Cardiac atrium fibroblast (primary cell): Measurements from ENCODE around the gene GLI1. TPM values are rescaled to one million over a fixed set of nuclear protein-coding genes. Genes with fewer than 3 reads are reported as not detected.

Experiments used
- total RNA-seq: library from RNA; depleted of rRNA; stranded (reverse); fragments of >200 nt; gene quantifications from 2 replicates; pipeline ENCODE4 v1.2.3, GENCODE V29; 2015

Gene GLI1
- total RNA-seq, result not detected in 2 replicates

GRCh38 chr12:57459750-57460467 lies at the start of gene GLI1:
GLI1 (plus strand) TSS chr12:57459785; CDS start chr12:57463692, 3,907 bp downstream.

GRCh38 chr12:57430931-57431566 lies 28.5 kb upstream of the GLI1 start, which contains the start of gene R3HDM2:
R3HDM2 (minus strand) TSS chr12:57431043; CDS start chr12:57310428, 120,615 bp downstream.

GRCh38 chr12:57434517-57435223 lies 24.9 kb upstream of the GLI1 start, which contains the start of gene INHBC:
INHBC (plus strand) TSS chr12:57434784; CDS start chr12:57434887, 103 bp downstream.

GRCh38 chr12:57454566-57455373 lies 4.8 kb upstream of the GLI1 start, which contains the start of gene INHBE:
INHBE (plus strand) TSS chr12:57455307; CDS start chr12:57455537, 230 bp downstream.

GRCh38 chr12:57479376-57480115 lies 20.0 kb downstream of the GLI1 start, which contains the start of gene ARHGAP9:
ARHGAP9 (minus strand) TSS chr12:57479866; CDS start chr12:57479406, 460 bp downstream.

GRCh38 chr12:57487597-57488401 lies 28.2 kb downstream of the GLI1 start, which contains the start of gene MARS1:
MARS1 (plus strand) TSS chr12:57488068; CDS start chr12:57488091, 23 bp downstream.

GRCh38 chr12:57520053-57520818 lies 60.7 kb downstream of the GLI1 start, which contains the start of gene DDIT3:
DDIT3 (minus strand) TSS chr12:57520514; CDS start chr12:57517406, 3,108 bp downstream.

Other genes starting within 250 kb of the GLI1 start
- gene NXPH4, start 243.0 kb upstream of the GLI1 start, total RNA-seq, result 13.7 and 23.3 TPM in 2 replicates
- 205 TPM in 2 replicates for gene SHMT2, start 230.1 kb upstream of the GLI1 start, total RNA-seq
- not detected in 2 replicates for gene STAC3, start 208.6 kb upstream of the GLI1 start, total RNA-seq
- 15.2 and 18.1 TPM in 2 replicates for gene R3HDM2, start 28.7 kb upstream of the GLI1 start, total RNA-seq
- gene INHBC, start 25.0 kb upstream of the GLI1 start, total RNA-seq, result not detected in 2 replicates
- gene INHBE, start 4.5 kb upstream of the GLI1 start, total RNA-seq, result 0.36 and 1.1 TPM in 2 replicates
- under 0.01 and 2.9 TPM in 2 replicates for gene ARHGAP9, start 20.1 kb downstream of the GLI1 start, total RNA-seq
- gene MARS1, start 28.3 kb downstream of the GLI1 start, total RNA-seq, result 82.6 and 93.7 TPM in 2 replicates
- 43.5 and 52.7 TPM in 2 replicates for gene DDIT3, start 60.7 kb downstream of the GLI1 start, total RNA-seq
- 9.9 and 15.0 TPM in 2 replicates for gene MBD6, start 63.0 kb downstream of the GLI1 start, total RNA-seq
- 126 and 150 TPM in 2 replicates for gene DCTN2, start 87.4 kb downstream of the GLI1 start, total RNA-seq
- not detected in 2 replicates for gene KIF5A, start 90.3 kb downstream of the GLI1 start, total RNA-seq
- gene PIP4K2C, start 131.4 kb downstream of the GLI1 start, total RNA-seq, result 11.0 and 19.4 TPM in 2 replicates
- 4.7 and 5.3 TPM in 2 replicates for gene DTX3, start 145.0 kb downstream of the GLI1 start, total RNA-seq
- gene ARHGEF25, start 151.7 kb downstream of the GLI1 start, total RNA-seq, result 10.5 and 11.0 TPM in 2 replicates
- gene B4GALNT1, start 173.4 kb downstream of the GLI1 start, total RNA-seq, result 0.16 and 0.18 TPM in 2 replicates
- 310 and 312 TPM in 2 replicates for gene OS9, start 234.3 kb downstream of the GLI1 start, total RNA-seq